GM12875 (cell line): ENCODE results near the gene ANKRD37.
A peak's percentile ranks its signal among the peaks of the same experiment; 100 is the strongest.

Source experiments
- H3K4me3 ChIP-seq: one replicate; pipeline ENCODE4 v1.5.1; 2011; ENCODE audit warnings: low read depth, low read length, control low read depth
- TF ChIP-seq, protein P1 (sequence below): IDR thresholded peaks from 2 replicates; pipeline ENCODE4 v1.5.1; 2011; ENCODE audit warnings: low read depth, mild to moderate bottlenecking, control low read depth, inconsistent platforms, low read length, moderate library complexity, borderline replicate concordance; ENCODE audit not compliant: insufficient read depth

Gene ANKRD37

GRCh38 chr4:185416955-185417354 is 20.3 kb downstream of the ANKRD37 start:
- no peak overlapping the region for H3K4me3 ChIP-seq
- TF ChIP-seq, protein P1, sequence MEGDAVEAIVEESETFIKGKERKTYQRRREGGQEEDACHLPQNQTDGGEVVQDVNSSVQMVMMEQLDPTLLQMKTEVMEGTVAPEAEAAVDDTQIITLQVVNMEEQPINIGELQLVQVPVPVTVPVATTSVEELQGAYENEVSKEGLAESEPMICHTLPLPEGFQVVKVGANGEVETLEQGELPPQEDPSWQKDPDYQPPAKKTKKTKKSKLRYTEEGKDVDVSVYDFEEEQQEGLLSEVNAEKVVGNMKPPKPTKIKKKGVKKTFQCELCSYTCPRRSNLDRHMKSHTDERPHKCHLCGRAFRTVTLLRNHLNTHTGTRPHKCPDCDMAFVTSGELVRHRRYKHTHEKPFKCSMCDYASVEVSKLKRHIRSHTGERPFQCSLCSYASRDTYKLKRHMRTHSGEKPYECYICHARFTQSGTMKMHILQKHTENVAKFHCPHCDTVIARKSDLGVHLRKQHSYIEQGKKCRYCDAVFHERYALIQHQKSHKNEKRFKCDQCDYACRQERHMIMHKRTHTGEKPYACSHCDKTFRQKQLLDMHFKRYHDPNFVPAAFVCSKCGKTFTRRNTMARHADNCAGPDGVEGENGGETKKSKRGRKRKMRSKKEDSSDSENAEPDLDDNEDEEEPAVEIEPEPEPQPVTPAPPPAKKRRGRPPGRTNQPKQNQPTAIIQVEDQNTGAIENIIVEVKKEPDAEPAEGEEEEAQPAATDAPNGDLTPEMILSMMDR = no peak

DNA sequence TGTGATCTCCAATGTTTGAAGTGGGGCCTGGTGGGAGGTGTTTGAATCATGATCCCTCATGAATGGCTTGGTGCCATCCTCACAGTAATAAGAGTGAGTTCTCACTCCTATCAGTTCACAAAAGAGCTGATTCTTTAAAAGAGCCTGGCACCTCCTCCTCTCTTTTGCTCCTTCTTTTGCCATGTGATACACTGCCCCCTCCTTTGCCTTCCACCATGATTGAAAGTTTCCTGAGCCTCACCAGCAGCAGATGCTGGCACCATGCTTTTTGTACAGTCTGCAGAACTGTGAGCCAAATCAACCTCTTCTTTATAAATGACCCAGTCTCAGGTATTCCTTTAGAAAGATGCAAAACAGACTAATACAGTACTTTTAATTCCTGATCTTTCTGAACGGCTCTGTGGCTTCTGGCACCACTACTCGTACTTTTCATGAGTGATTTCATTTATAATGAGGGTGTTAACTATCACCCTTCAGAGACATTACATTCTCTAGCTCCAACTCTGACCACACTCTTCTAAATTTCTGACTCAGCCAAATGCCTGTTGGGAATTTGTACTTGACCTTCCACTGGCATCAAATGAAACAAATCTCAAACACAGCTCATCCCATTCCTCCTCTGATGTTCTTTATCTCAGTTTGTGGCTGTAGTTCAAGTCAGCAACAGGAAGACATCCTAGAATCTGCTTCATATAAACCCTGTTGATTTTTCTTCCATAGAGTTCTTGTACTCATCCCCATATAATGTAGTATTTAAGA is 24.9 kb downstream of the ANKRD37 start:
- H3K4me3 ChIP-seq = no peak overlapping the region
- TF ChIP-seq, protein P1 = no peak

- TF ChIP-seq, protein P1 = no peak
- H3K4me3 ChIP-seq = peak overlapping the region; percentile 95
Measured at GRCh38 chr4:185424905-185425646, 28.4 kb downstream of the ANKRD37 start.

GRCh38 chr4:185425647-185426352 is 29.2 kb downstream of the ANKRD37 start, which contains the start of gene UFSP2:
UFSP2 (minus strand) TSS chr4:185425964; CDS start chr4:185425868, 96 bp downstream.
- TF ChIP-seq, protein P1 = no peak

GRCh38 chr4:185426960-185427688 is 30.5 kb downstream of the ANKRD37 start:
- TF ChIP-seq, protein P1 = no peak

More at GRCh38 chr4:185425647-185426352, 29.2 kb downstream of the ANKRD37 start, which contains the start of gene UFSP2:
- peak within 1 kb of the TSS; percentile 95 for H3K4me3 ChIP-seq

GRCh38 chr4:185429660-185430059 is 33.0 kb downstream of the ANKRD37 start:
- TF ChIP-seq, protein P1 = no peak
- no peak overlapping the region for H3K4me3 ChIP-seq

More at GRCh38 chr4:185426960-185427688, 30.5 kb downstream of the ANKRD37 start:
- H3K4me3 ChIP-seq = no peak overlapping the region
